HG03064 (cell line): ENCODE measurements around the gene TSPOAP1.

ENCODE experiments used
- ATAC-seq: cut with Tn5 transposase; IDR thresholded peaks from one replicate; pipeline ENCODE4 v1.9.1; 2021; ENCODE audit warnings: low read depth; ENCODE audit not compliant: unreplicated experiment

TSPOAP1 gene

GRCh38 chr17:58267347-58268324 is 61.0 kb downstream of the TSPOAP1 start:
- no peak for ATAC-seq

GRCh38 chr17:58265902-58266875 is 62.4 kb downstream of the TSPOAP1 start:
- no peak for ATAC-seq

- no peak for ATAC-seq
Observed at GRCh38 chr17:58265271-58265670, 63.3 kb downstream of the TSPOAP1 start.

- no peak for ATAC-seq
Observed at GRCh38 chr17:58264407-58265103, 64.0 kb downstream of the TSPOAP1 start.

- no peak for ATAC-seq
Observed at GRCh38 chr17:58263773-58264172, 64.8 kb downstream of the TSPOAP1 start.

- ATAC-seq: no peak
Observed at GRCh38 chr17:58262149-58262548, 66.4 kb downstream of the TSPOAP1 start.

- ATAC-seq: no peak
Observed at GRCh38 chr17:58254803-58255202, 73.8 kb downstream of the TSPOAP1 start.

- no peak for ATAC-seq
Observed at GRCh38 chr17:58253082-58253481, 75.5 kb downstream of the TSPOAP1 start.

GRCh38 chr17:58252141-58252540 is 76.5 kb downstream of the TSPOAP1 start:
- no peak for ATAC-seq
